ENCODE data around the gene AFF4.

GRCh38 chr5:132996307-132996706 lies 32.9 kb upstream of the AFF4 start:
- TF ChIP-seq CTCF (conservative IDR thresholded peaks at IDR 0.05; ENCODE audit: low read depth, low read length) (no peak), RCOR1 (IDR thresholded peaks at IDR 0.05; ENCODE audit: insufficient replicate concordance, low read length) (no peak), USF2 (IDR thresholded peaks at IDR 0.05; ENCODE audit: low read depth, low read length) (no peak), RFX5 (IDR thresholded peaks at IDR 0.05; ENCODE audit: low read depth, low read length) (no peak), POLR2A (IDR thresholded peaks at IDR 0.05; ENCODE audit: low read depth, low read length) (no peak)
